Astrocyte (in vitro differentiated cells and primary cell): ENCODE data around the gene CENPT. TPM values are rescaled to one million over a fixed set of nuclear protein-coding genes. Genes with fewer than 3 reads are reported as not detected.

Experiments used
- DNase-seq: peaks from one replicate; pipeline ENCODE4 v3.0.0-alpha.2; 2010; ENCODE audit warnings: low read depth
- FAIRE-seq: peaks from 2 replicates; lab custom pipeline; 2011; peaks lifted over from hg19 to GRCh38; lab: Jason Lieb, UNC
- H2AFZ ChIP-seq: 2 replicates; pipeline ENCODE4 v1.6.0; 2012; ENCODE audit warnings: low read depth, low read length, inconsistent platforms
- H3K27ac ChIP-seq: 2 replicates; pipeline ENCODE4 v1.5.1; 2011; ENCODE audit warnings: low read depth, low read length, inconsistent platforms
- H3K27me3 ChIP-seq: 2 replicates; pipeline ENCODE4 v1.6.0; 2011; ENCODE audit warnings: low read length, inconsistent platforms; ENCODE audit not compliant: insufficient read depth
- H3K36me3 ChIP-seq: 2 replicates; pipeline ENCODE4 v1.5.1; 2011; ENCODE audit warnings: low read length, inconsistent platforms; ENCODE audit not compliant: insufficient read depth
- H3K4me1 ChIP-seq: 2 replicates; pipeline ENCODE4 v1.5.1; 2011; ENCODE audit warnings: low read length, inconsistent platforms; ENCODE audit not compliant: insufficient read depth
- H3K4me2 ChIP-seq: 2 replicates; pipeline ENCODE4 v1.6.0; 2012; ENCODE audit warnings: low read length, inconsistent platforms
- H3K4me3 ChIP-seq: 2 replicates; pipeline ENCODE4 v1.5.1; 2011; ENCODE audit warnings: low read depth, mild to moderate bottlenecking, low read length, inconsistent platforms; ENCODE audit not compliant: insufficient read depth
- H3K79me2 ChIP-seq: 2 replicates; pipeline ENCODE4 v1.6.0; 2012; ENCODE audit warnings: mild to moderate bottlenecking, low read length, inconsistent platforms; ENCODE audit not compliant: insufficient read depth
- H3K9ac ChIP-seq: 2 replicates; pipeline ENCODE4 v1.6.0; 2012; ENCODE audit warnings: mild to moderate bottlenecking, low read length, inconsistent platforms
- H3K9me3 ChIP-seq: 2 replicates; pipeline ENCODE4 v1.5.1; 2012; ENCODE audit warnings: low read depth, mild to moderate bottlenecking, low read length, inconsistent platforms; ENCODE audit not compliant: insufficient read depth
- H4K20me1 ChIP-seq: 2 replicates; pipeline ENCODE4 v1.6.0; 2012; ENCODE audit warnings: low read length, inconsistent platforms; ENCODE audit not compliant: insufficient read depth
- H3K27ac Mint-ChIP-seq: one replicate; pipeline ENCODE4 v1.8.0; 2021; ENCODE audit warnings: mild to moderate bottlenecking, mixed read lengths; ENCODE audit not compliant: unreplicated experiment
- H3K27me3 Mint-ChIP-seq: one replicate; pipeline ENCODE4 v1.8.0; 2021; ENCODE audit warnings: low read depth, mixed read lengths; ENCODE audit not compliant: unreplicated experiment
- H3K36me3 Mint-ChIP-seq: one replicate; pipeline ENCODE4 v1.8.0; 2021; ENCODE audit warnings: low read depth, mixed read lengths; ENCODE audit not compliant: unreplicated experiment
- H3K4me1 Mint-ChIP-seq: one replicate; pipeline ENCODE4 v1.8.0; 2021; ENCODE audit warnings: low read depth, mixed read lengths; ENCODE audit not compliant: unreplicated experiment
- H3K4me3 Mint-ChIP-seq: one replicate; pipeline ENCODE4 v1.8.0; 2021; ENCODE audit warnings: mild to moderate bottlenecking, moderate library complexity, mixed read lengths; ENCODE audit not compliant: unreplicated experiment
- H3K9me3 Mint-ChIP-seq: one replicate; pipeline ENCODE4 v1.8.0; 2021; ENCODE audit warnings: mild to moderate bottlenecking, mixed read lengths; ENCODE audit not compliant: unreplicated experiment
- CTCF ChIP-seq: IDR thresholded peaks from 2 replicates; pipeline ENCODE4 v1.5.1; 2011; ENCODE audit warnings: low read depth, mild to moderate bottlenecking, inconsistent platforms, low read length, moderate library complexity; ENCODE audit not compliant: insufficient read depth
- EZH2 ChIP-seq: IDR thresholded peaks from 2 replicates; pipeline ENCODE4 v1.6.1; 2012; ENCODE audit warnings: mild to moderate bottlenecking, low read length, inconsistent platforms; ENCODE audit not compliant: insufficient read depth
- total RNA-seq: library from RNA; stranded (reverse); gene quantifications from 2 replicates; pipeline ENCODE4 v1.2.1, GENCODE V29; 2021

Gene CENPT
- total RNA-seq, 1 donor from 2014 or later, result 79.3 TPM

- Histone ChIP-seq H3K9me3 (no peaks in the 10 kb centered on the region), H3K9ac (no peak overlapping the region), H3K4me1 (peaks cover 58% of the 10 kb centered on the region), H3K36me3 (peaks cover 6% of the 10 kb centered on the region), H3K79me2 (peaks cover 96% of the 10 kb centered on the region), H3K4me2 (no peak overlapping the region), H3K4me3 (no peak overlapping the region), H2AFZ (no peak overlapping the region), H3K27ac (peak overlapping the region; percentile 82), H4K20me1 (peaks cover 95% of the 10 kb centered on the region), H3K27me3 (no peaks in the 10 kb centered on the region)
- Mint-ChIP-seq H3K27ac (peak overlapping the region; percentile 30), H3K4me1 (peaks cover 50% of the 10 kb centered on the region), H3K4me3 (peak overlapping the region; percentile 51), H3K9me3 (no peaks in the 10 kb centered on the region), H3K36me3 (peaks cover 22% of the 10 kb centered on the region), H3K27me3 (no peaks in the 10 kb centered on the region)
- FAIRE-seq (no peak), DNase-seq (no peak)
- TF ChIP-seq CTCF (no peak), EZH2 (no peak)
Measured at GRCh38 chr16:67861877-67862276, 14.4 kb upstream of the CENPT start.

- Histone ChIP-seq H3K4me2 (peak overlapping the region; percentile 14), H3K4me1 (peaks cover 61% of the 10 kb centered on the region), H2AFZ (no peak overlapping the region), H3K79me2 (peaks cover 96% of the 10 kb centered on the region), H3K9ac (peak overlapping the region; percentile 16), H3K36me3 (peaks cover 6% of the 10 kb centered on the region), H3K4me3 (no peak overlapping the region), H4K20me1 (peaks cover 94% of the 10 kb centered on the region), H3K27ac (peak overlapping the region; percentile 52), H3K27me3 (no peaks in the 10 kb centered on the region), H3K9me3 (no peaks in the 10 kb centered on the region)
- FAIRE-seq, result no peak
- Mint-ChIP-seq H3K4me3 (no peak overlapping the region), H3K27ac (peak overlapping the region; percentile 84), H3K9me3 (no peaks in the 10 kb centered on the region), H3K36me3 (peaks cover 22% of the 10 kb centered on the region), H3K27me3 (no peaks in the 10 kb centered on the region), H3K4me1 (peaks cover 53% of the 10 kb centered on the region)
- peak; percentile 44 for DNase-seq
- TF ChIP-seq CTCF (no peak), EZH2 (no peak)
Measured at GRCh38 chr16:67860589-67861398, 13.3 kb upstream of the CENPT start.

- no peak overlapping the region for H3K4me3 Mint-ChIP-seq
- no peak for FAIRE-seq
- H3K4me1 Mint-ChIP-seq, result peaks cover 51% of the 10 kb centered on the region
Measured at GRCh38 chr16:67858500-67858899, 11.0 kb upstream of the CENPT start.

More at GRCh38 chr16:67858500-67858899, 11.0 kb upstream of the CENPT start:
- Histone ChIP-seq H3K27me3 (no peaks in the 10 kb centered on the region), H4K20me1 (peaks cover 94% of the 10 kb centered on the region), H3K27ac (peak overlapping the region; percentile 98), H3K79me2 (peaks cover 99% of the 10 kb centered on the region), H3K4me1 (peaks cover 55% of the 10 kb centered on the region), H3K4me2 (peak overlapping the region; percentile 57), H3K9ac (peak overlapping the region; percentile 83), H2AFZ (no peak overlapping the region), H3K9me3 (no peaks in the 10 kb centered on the region), H3K4me3 (no peak overlapping the region), H3K36me3 (no peaks in the 10 kb centered on the region)
- no peak for DNase-seq
- TF ChIP-seq CTCF (no peak), EZH2 (no peak)
- Mint-ChIP-seq H3K36me3 (peaks cover 24% of the 10 kb centered on the region), H3K27me3 (no peaks in the 10 kb centered on the region), H3K27ac (peak overlapping the region; percentile 96), H3K9me3 (no peaks in the 10 kb centered on the region)
